Stimulated activated CD4-positive, alpha-beta T cell treated with anti-CD3 and anti-CD28 coated beads, Interleukin-1b, Interleukin-23, amount 100 ng/mL, for 48 hours (primary cell): ENCODE results near the gene PRKCE.

ENCODE experiments used
- DNase-seq: peaks from one replicate; pipeline ENCODE4 v3.0.0-alpha.2; 2020

PRKCE gene

DNA sequence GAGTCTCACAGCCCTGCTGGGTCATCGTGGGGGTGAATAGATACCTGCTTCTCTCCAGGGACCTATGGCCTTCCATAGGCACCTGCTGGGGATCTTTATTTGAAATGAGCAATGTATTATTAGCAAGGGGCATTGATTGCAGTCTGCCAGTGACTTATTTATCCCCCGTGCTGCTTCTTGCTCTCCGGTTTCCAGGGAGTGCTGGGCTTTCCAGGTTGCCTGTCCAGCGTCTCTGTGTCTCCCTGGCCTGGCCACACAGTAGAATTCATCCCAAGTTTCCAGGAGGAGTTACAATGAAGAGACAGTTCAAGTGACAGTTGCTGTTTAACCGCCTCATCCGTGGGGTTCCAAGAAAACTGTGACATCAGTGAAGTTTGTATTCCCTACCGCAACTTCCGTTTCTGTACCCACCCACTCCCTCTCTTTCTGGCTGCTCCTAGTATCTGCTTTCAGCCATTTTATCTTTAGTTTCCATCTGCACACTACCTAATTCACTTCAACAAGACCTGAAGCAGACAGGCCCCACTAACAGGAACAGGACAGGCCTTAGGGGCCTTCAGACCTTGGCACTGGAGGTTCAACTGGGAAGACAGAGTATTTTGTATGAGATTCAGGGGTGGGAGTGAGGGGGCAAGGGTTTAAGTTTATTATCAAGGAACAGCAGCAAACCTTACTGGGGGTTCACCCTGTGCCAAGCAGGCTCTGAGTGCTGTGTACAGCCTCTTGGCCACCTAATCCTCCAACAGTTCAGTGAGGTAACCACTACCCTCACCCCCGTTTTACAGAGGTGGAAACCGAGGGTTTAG lies 134.8 kb downstream of the PRKCE start:
- DNase-seq: no peak

DNA sequence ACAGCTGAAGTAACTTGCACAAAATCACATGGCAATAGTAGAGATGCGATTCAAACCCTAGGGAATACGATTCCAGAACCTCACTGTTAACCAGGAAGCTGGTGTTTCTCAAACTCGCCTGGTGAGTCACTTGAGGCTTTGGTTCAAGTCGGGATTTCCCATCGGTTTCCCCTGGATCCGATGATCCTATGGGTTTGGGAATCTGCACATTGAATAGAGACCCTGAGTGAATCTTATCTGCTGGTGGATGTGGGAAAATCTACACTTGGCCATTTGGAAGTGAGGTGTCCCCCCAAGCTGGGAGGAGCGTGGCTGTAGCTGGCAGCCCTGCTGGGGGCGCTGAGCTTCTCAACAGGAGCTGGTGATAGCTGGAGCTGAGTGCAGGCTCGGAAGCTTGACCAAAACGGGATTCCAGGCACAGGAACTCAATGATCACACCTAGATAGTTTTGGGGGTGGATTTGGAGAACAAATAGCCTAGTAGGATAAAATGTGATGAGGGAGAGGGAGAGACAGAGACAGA lies 135.4 kb downstream of the PRKCE start:
- no peak for DNase-seq

DNA sequence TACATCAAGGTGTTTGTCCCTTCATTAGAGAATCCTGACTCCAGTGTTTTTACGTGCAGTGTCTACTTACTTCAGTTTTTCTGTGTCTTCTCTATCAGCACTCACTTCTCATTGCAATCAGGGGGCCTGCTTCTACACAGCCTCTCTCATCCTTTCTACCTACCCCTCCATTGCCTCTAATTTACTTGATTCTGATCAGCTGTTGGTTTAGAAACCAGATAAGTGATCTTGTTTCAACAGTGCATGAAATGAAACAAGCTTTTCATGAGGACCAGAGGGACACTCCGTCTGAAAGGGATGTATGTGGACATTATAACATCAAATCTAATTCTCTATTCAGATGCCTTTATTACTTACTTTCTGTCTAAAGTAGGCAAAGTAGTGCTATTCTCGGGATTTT lies 136.9 kb downstream of the PRKCE start:
- no peak for DNase-seq

DNA sequence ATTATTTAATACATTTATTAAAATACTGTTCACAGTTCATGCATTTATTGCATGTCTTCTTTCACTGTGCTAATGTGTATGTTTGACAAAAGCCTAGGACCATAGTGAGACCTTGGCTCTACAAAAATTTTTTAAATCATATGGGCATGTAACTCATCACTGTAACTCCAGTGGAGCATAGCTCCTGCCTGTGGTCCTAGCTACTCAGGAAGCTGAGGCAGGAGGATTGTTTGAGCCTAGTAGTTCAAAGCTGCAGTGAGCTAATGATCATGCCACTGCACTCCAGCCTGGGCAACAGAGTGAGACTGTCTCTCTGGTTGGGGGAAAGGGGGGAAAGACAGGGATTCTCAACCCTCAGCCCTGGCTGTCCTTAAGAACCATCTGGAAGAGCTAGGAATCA lies 137.8 kb downstream of the PRKCE start:
- DNase-seq: no peak

DNA sequence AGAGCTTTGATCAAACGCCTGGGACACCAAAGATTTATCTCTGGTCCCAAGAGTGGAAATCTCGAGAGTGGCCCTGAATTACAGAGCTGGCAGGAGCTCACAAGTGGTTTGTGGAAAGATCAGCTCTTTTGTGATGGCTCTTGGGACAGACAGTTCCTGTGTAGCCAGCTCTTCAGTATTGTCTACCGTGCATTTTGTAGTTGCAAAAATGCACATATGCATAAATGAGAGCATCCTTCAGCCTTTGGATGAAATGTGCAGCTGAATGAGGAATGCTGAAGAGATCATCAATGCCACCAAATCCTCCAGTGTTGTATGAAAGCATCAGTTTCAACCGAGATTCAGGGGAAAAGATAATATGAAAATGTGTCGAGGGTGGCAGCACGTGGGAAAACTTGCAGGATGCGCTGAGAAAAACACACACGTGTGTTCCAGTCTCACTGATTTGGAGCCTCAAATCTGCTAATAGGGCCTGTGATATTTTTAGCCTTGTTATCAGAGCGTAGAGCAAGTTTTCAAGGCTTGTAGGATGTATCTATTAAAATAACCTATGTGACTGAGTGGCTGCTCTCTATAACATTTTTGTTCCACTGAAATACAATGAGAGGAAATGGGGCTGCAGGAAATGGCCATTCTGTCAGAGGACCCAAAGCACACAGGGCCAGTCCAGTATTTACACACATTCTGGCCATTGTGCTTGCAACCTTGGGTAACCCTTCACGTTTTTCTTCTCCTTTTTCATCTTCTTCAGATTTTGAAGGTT lies 138.7 kb downstream of the PRKCE start:
- DNase-seq: no peak

DNA sequence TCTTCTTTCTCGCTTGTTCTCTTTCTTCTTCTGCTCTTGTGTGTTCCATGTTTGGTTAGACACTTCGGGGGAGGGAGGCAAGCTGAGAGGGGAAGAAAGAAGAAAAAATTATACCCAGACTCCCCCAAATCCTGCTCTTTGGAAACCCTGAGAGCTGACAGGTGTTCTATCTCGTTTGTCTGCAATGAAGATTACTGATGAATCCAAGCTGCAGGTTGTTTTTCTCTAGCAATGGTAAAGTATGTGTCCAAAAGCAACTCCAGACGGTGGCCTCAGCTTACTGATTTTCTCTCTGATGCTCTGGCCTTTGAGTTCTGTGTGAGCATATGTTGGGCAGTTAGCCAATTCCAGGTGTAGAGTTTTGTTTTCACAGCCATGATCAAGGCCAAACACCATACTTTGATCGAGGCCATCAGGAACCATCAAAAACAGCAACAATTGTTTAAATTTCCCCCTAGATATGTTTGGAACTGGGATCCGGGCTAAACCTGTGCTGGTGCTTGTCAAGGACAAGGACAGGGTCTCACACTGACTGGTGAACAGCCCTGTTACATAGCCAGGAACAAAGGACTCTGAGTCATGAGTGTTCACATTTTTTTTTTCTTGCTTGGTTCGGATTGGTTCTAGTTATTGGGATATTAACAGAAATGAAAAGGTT lies 142.0 kb downstream of the PRKCE start:
- DNase-seq: no peak

DNA sequence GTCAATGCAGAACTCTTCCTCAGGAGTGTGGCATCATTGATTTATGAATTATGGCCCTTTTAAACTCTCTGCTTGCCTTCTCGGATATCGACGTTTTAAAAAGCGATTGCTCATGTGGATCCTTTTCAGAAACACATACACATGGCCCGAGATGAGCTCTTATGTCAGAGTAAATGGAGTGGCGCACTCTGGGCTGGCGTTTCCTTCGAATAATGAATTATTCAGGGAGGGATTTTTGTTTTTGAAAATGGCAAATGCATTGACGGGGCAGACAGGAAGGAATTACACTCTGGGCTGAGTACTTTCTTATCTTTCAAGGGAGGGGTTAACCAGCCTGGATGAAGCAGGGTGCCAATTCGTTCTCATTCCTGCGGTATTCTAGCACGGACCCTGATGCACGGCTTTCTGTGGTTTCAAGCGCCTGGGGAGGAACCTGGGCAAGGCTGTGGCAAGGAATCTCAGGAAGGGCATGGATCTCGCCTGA lies 142.7 kb downstream of the PRKCE start:
- DNase-seq: no peak

DNA sequence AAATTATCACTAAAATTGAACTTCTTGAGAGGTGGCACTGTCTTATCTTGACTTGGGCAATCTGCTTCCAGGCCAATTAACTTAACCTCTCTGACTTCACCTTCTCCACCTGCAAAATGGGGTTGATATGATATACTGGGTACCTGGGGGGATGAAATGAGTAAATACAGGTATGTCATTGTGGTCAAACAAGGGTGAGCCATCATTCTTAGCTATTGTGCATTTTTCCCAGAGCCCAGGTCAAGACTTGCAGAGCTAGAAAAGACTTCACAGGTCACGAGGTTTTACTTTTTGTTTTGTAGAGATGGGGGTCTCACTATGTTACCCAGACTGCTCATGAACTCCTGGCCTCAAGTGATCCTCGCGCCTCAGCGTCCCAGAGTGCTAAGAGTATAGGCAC lies 145.0 kb downstream of the PRKCE start:
- no peak for DNase-seq

DNA sequence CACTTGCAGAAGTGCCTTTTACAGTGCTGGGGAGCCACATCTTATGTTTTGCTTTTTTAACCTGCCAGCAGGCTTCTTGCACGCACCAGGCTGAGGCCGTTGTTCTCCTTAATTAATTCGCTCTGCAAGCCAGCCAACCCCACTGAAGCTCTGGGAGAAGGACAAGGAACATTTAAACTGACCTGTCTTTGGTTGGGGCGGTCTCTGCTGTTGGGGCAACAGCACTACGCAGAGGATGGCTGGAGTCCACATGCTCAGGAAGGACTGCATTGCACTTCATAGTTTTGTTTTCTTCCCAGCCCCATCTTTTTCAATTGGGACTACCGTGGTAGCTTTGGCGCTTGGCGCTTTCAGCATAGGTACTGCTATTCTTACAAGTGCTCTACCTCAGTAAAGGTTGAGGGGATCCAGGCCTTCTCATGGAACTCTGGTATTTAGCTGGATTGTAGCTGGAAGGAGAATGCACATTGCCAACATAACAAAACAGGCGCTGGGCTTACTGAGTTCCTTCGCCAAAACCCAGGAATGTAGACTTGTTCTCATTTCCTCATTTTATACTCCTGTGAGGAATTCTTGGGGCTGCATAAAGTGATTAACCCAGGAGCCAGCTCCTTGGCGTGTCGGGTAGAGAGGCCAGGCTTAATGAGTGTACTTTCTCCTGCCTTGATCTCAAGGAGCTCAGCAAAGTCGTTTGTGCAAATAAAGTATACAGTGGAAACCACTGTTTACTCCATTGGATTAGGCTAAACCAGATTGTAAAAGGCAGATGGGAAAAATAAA lies 146.2 kb downstream of the PRKCE start:
- no peak for DNase-seq

DNA sequence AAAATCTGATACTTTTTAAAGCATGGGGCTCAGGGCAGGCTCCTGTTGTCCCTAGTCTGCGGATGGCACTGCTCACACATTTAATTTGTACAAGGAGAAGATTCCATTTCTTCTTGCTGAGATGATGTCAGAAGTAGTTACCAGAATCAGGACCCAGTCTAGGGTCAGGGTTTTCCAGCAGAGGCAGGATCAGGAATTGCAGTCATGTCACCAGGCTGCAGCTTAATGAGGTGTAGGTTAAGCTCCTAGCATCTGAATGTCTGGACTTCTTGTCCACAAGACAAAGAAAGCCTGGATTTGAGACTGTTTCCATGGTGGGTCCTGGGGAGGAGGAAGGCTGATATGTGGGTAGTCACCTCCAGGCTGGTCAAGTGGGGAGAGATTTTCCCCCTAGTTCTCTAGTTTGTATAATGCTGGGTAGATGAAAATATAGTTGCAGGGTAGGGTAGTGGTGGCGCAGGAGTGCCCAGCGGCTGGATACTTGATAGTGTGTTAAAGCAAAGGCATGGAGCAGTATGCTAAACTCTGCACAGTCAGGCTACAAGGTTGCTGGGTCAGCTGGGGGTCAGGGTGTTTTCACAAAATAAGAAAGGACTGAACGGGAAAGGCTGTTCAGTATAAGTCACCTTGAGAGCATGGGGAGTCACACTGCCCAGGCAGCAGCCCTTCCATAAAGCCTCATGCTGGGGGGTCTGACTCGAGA lies 148.4 kb downstream of the PRKCE start:
- DNase-seq: no peak

DNA sequence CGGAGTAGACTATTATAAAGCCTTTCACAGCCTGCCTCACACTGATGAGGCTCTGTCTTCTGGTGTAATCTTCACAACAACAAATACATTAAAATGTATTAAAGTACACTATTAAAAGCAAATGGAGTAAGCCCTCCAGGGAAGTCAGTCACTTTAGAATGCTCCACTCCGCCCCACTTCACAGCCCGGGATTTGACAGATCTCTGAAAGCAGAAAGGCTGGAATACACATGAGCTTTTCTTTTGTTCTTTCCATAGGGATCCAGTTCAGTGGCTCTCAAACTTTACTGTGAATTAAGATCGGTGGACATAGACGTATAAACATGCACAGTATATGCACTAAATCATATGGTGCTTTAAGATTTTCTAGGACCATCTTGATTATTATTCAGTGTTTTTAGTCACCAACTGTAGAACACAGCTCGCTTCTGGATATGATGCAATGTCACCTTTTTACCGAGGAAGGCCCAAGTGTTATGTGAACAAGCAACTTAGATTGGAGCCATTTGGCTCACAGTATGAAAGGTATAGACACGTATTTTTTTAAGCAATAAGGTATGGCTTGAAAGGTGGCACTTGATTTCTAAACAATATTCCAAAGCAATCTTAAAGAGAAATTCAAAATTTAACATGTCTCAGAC lies 151.1 kb downstream of the PRKCE start:
- DNase-seq: no peak

DNA sequence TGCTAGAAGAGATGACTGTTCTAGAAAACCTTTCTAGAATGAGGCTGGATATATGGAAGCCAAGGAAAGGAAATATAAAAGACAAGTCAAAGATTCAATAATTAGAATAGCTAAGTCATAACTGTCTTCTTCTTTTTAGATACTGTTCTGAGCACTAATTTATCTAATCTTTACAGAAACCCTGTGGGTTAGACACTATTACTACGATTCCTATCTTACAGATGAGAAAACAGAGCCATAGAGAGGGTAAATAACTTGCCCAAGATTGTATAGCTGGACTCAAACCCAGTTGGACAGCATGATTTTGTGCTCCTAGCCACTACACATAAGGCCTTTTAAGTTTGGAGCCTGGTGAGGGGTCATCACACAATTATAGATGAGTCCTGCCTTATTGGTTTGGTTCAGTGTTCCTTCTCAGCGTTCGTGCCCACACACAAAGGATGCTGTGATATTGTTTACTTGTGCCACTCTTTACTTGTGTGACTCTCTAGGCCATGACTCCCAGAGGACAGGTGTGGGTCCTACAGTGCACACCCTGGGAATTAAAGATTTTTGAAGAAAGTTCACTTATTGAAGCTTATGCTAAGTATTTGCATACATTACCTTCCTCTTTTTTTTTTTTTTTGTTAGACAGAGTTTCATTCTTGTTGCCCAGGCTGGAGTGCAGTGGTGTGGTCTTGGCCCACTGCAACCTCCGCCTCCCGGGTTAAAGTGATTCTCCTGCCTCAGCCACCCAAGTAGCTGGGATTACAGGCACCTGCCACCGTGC lies 153.7 kb downstream of the PRKCE start:
- no peak for DNase-seq

DNA sequence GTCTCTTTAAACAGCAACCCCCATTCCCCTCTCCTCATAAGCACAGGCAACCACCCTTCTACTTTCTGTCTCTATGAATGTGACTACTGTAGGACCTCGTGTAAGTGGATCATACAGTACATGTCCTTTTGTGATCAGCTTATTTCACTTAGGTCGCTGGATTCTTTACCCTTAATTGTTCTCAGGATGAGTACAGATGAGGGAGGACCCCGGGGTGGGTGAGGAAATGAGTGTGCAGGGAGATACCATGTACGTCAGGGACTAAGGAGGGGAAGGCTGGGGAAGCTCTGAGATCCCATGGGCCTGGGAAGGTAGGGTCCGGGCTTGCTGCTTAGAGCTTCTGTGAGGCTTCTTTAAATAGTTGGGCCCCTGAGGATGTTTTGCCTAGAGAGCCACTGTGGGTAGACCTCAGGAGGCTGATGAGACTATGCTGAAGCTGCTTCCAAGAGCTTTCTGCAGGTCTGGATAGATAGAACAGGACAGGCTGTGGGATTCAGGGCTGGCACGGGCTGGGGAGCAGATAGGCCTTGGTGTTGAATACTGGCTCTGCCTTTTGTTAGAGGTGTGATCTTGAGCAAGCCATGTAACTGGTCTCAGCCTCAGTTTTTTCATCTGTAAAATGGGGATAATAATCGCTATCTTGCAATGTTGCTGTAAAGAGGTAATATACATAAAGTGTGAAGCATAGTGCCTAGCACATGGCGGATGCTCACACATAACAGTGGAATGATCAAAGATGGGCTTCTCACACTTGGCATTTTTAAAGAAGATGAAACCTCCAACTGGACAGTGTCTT lies 155.3 kb downstream of the PRKCE start:
- DNase-seq: no peak

DNA sequence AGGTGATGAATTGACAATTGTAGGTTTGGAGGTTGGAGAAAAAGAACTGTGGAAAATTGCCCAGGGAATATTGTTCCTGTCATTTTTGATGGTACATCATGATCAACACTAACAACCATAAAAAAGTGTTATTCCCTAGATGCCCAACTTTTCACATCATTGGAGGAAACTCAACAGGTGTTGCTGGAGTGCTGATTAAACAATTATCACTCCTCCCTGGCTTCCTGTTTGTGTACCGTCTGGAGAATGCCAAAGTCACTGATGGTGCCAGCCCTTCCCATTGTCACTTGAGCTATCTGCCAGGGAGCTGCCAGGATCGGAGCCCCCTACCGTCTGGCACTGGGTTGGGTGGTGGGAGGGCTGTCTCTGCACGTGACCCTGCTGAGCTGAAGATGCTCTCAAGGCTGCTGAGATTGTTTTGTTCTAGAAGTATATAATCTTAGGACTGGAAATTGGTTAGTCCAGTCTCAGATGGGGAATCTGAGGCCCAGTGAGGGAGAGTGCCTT lies 156.9 kb downstream of the PRKCE start:
- no peak for DNase-seq

DNA sequence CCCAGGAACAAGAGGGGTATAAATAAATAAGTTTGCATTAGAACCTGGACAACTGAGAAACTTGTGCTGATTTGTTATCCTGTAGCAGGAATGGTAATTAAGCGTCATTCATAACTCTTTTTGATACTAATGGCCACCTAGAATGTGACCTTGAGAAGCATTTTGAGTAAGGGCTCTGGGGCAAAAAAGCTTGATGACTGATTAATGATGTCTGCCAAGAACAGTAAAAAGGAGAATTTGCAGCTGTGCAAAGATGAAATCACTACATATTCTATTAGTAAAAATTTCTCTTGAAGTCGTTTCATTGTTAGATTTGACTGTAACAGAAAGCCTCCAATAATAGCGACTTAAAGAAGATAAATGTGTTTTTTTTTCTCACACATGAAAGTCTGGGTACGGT lies 157.7 kb downstream of the PRKCE start:
- no peak for DNase-seq

DNA sequence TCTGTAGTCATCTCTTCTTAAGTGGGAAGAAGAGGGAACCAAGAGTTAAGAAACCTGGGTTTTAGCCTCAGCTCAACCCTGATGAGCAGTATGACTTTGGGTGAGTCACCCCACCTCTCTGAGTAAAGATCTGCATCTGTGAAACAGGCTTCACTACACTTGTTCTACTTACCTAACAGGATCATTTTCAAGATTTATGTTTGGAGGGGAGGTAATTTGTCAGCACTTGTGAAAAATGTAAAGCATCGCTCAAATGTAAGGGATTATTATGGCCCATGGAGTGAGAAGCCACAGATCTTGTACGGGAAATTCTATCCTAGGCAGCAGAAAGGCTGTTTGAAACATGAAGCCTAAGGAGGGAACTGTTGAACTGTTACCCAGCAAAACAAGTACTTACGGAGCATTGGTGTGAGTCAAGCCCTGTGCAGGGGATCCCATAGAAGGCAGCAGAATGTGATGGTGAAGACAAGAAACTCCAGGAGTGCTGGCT lies 160.6 kb downstream of the PRKCE start:
- no peak for DNase-seq

DNA sequence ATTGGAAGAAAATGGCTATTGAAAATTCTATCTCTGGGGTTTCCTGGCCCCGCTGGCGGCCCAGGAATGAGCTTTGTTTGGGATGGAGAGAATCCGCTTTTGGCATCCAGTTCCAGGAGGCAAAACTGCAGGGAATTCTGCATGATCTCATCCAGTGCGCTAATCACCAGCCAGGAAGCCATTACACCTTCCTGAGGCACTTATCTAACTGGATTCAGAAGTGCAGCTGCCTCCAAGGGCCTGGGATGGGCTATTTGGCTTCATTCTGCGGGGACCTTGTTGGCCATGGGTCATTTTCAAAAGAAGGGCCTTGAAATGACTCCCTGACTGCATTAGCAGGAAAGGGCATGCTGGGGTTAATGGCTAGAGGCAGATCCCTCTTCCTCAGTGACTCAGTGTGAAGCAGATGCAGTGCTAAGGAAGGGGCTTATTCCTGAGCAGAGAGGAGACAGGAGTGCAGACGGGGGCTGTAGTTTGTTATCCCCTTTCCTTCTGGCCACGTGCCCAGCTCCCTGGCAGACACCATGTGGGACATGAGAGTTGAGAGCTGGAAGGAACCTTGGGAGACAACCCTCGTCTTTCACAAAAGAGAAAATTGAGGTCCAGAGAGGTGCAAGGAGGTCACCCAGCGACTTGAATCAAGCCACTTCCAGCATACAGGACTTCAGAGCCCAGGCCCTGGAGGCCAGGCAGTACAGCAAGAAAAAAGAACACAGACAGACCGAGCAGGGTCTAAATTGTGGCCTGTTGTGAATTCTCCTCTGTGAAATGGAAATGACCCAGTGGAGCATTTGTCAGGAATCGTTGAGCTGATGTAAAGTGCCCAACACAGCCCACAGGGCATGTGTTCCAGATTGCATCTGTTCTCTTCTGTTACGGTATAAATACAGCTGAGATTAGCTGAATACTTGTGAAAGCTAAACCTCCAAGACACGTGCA lies 161.8 kb downstream of the PRKCE start:
- no peak for DNase-seq

DNA sequence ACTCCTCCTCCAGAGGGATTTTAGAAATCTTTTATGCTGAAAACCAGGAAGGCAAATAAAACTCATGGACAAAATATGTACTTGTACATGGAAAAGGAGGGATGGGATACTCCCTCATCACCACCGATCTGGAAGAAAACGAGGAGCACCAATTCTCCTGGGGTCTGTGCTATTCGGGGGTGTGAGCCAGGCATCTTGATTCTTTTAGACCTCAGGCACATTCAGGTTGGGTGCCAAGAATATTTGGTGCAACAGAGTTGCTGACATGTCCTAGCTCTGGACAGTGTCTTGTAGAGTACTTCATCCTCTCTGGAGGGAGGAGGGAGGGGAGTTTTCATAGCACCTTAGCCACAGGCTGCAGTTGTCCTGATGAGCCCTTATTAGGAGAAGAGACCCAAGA lies 163.0 kb downstream of the PRKCE start:
- no peak for DNase-seq
